ENCODE results near the gene HORMAD2. TPM values are rescaled to one million over a fixed set of nuclear protein-coding genes. Genes with fewer than 3 reads are reported as not detected.

HORMAD2 gene
- total RNA-seq, 1 donor, result not detected

DNA sequence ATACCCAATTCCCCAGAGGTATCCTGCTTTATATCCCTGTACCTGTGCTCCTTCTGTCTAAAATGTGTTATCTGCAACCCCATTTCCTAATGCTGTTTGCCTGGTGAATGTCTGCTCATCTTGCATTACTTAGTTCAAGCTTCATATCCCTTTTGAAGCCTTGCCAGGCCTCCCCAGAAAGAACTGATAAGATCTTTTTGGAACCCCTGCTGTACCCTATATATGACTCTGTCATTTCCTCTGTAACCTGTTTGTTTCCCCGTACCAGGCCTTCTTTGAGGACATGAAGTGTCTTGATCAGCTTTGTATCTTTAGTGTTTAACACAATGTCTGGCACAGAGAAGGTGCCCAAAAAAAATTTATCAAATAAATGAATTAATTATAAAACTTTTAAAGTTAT lies 88.7 kb downstream of the HORMAD2 start:
- no peak overlapping the region for H3K4me3 ChIP-seq (ENCODE audit: low read depth, low read length)
- TF ChIP-seq, protein P1, sequence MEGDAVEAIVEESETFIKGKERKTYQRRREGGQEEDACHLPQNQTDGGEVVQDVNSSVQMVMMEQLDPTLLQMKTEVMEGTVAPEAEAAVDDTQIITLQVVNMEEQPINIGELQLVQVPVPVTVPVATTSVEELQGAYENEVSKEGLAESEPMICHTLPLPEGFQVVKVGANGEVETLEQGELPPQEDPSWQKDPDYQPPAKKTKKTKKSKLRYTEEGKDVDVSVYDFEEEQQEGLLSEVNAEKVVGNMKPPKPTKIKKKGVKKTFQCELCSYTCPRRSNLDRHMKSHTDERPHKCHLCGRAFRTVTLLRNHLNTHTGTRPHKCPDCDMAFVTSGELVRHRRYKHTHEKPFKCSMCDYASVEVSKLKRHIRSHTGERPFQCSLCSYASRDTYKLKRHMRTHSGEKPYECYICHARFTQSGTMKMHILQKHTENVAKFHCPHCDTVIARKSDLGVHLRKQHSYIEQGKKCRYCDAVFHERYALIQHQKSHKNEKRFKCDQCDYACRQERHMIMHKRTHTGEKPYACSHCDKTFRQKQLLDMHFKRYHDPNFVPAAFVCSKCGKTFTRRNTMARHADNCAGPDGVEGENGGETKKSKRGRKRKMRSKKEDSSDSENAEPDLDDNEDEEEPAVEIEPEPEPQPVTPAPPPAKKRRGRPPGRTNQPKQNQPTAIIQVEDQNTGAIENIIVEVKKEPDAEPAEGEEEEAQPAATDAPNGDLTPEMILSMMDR (IDR thresholded peaks at IDR 0.05; ENCODE audit: insufficient read depth, low read length), result no peak

DNA sequence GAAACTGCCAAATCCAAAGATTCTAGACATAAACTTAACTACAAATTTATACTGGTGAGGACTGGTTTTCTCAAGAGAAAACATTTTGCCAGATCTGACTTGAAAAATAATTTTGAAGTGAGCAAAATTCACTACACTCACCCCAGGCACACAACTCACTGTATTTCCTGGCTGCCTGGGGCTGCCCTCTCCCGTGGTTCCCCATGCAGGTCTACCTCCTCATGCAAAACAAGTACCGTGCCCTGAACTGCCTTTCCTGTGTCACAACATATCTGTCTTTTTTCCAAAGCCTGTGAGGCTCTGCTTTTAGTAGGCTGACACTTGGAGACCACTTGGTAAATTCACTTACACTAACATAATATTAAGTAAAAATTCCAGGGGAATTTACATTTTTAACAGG lies 89.9 kb downstream of the HORMAD2 start:
- H3K4me3 ChIP-seq (ENCODE audit: low read depth, low read length), result no peak overlapping the region
- DNase-seq (ENCODE audit: low read depth), result no peak
- TF ChIP-seq, protein P1 (IDR thresholded peaks at IDR 0.05; ENCODE audit: insufficient read depth, low read length), result no peak

More for the DNA sequence above, 88.7 kb downstream of the HORMAD2 start:
- DNase-seq (ENCODE audit: low read depth), result no peak

DNA sequence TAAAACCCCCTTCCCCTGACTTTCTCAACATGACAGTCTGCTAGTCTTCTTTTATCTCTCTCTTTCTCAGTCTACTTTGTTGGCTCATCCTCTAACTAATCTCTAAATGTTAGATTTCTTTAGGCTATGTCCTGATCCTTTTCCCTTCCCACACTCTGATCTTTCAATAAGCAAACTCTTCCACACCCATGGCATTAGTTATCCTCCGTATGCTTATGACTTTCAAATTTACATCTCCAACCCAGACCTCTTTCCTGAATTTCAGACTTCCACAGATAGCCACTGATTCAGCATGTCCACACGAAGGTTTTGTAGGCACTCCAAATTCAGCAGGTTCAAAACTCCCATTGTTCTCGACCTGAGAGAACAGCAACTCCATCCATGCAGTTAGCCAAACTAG lies 90.7 kb downstream of the HORMAD2 start:
- no peak for DNase-seq (ENCODE audit: low read depth)
- TF ChIP-seq, protein P1 (IDR thresholded peaks at IDR 0.05; ENCODE audit: insufficient read depth, low read length), result no peak
- H3K4me3 ChIP-seq (ENCODE audit: low read depth, low read length), result no peak overlapping the region

GRCh38 chr22:30175690-30176288 lies 95.5 kb downstream of the HORMAD2 start:
- TF ChIP-seq, protein P1 (IDR thresholded peaks at IDR 0.05; ENCODE audit: insufficient read depth, low read length), result no peak
- peak; percentile 32 for DNase-seq (ENCODE audit: low read depth)
- H3K4me3 ChIP-seq (ENCODE audit: low read depth, low read length), result no peak overlapping the region

DNA sequence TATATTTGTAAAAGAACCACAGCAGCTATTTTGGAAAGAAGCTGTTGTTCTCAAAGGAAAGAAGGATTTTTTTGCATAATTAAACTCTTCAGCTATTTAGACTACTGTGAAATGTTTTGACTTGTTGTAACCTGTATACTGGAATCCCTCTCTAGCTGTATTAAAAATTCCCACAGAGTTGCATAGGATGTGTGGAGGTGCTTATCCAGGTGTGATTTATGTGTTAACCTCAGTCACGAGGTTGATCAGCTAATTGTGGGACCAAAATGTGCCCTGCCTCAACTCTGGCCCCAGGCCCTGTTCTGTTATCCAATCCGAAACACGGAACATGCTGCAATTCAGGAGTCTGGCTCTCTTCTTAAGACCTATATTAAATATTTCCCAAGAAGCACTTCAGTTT lies 96.2 kb downstream of the HORMAD2 start:
- H3K4me3 ChIP-seq (ENCODE audit: low read depth, low read length), result no peak overlapping the region
- DNase-seq (ENCODE audit: low read depth), result no peak
- TF ChIP-seq, protein P1 (IDR thresholded peaks at IDR 0.05; ENCODE audit: insufficient read depth, low read length), result no peak

GRCh38 chr22:30178181-30179126 lies 98.2 kb downstream of the HORMAD2 start:
- peak; percentile 38 for DNase-seq (ENCODE audit: low read depth)
- TF ChIP-seq, protein P1 (IDR thresholded peaks at IDR 0.05; ENCODE audit: insufficient read depth, low read length), result no peak
- no peak overlapping the region for H3K4me3 ChIP-seq (ENCODE audit: low read depth, low read length)
